ENCODE measurements around the gene CA11.

CA11 gene

GRCh38 chr19:48614436-48615230 is 31.4 kb downstream of the CA11 start, which contains the start of gene FAM83E:
Gene FAM83E, minus strand, starts transcription at chr19:48615076. Its CDS starts 1,704 bp downstream, at chr19:48613372.
- no peak for DNase-seq

- DNase-seq, result no peak
Measured at GRCh38 chr19:48613852-48614435, 32.0 kb downstream of the CA11 start.

- DNase-seq, result no peak
Measured at GRCh38 chr19:48613024-48613851, 32.7 kb downstream of the CA11 start.

- DNase-seq, result no peak
Measured at GRCh38 chr19:48611872-48612271, 34.1 kb downstream of the CA11 start.

GRCh38 chr19:48609571-48610108 is 36.3 kb downstream of the CA11 start:
- DNase-seq, result no peak

GRCh38 chr19:48608798-48609263 is 37.2 kb downstream of the CA11 start:
- DNase-seq, result no peak

GRCh38 chr19:48607359-48607755 is 38.6 kb downstream of the CA11 start:
- DNase-seq, result no peak

- no peak for DNase-seq
Measured at GRCh38 chr19:48606463-48607358, 39.3 kb downstream of the CA11 start, which contains the start of gene SPACA4. Gene SPACA4, plus strand, starts transcription at chr19:48606742. Its CDS starts 237 bp downstream, at chr19:48606979.

GRCh38 chr19:48603850-48604249 is 42.1 kb downstream of the CA11 start:
- no peak for DNase-seq

GRCh38 chr19:48603449-48603848 is 42.5 kb downstream of the CA11 start:
- DNase-seq, result no peak

- no peak for DNase-seq
Measured at GRCh38 chr19:48603001-48603400, 43.0 kb downstream of the CA11 start.

GRCh38 chr19:48600679-48601417 is 45.1 kb downstream of the CA11 start:
- no peak for DNase-seq

GRCh38 chr19:48598996-48599700 is 46.8 kb downstream of the CA11 start:
- DNase-seq, result no peak

- no peak for DNase-seq
Measured at GRCh38 chr19:48596679-48597465, 49.1 kb downstream of the CA11 start.

- no peak for DNase-seq
Measured at GRCh38 chr19:48596237-48596636, 49.8 kb downstream of the CA11 start.

GRCh38 chr19:48595833-48596232 is 50.2 kb downstream of the CA11 start:
- DNase-seq, result no peak

GRCh38 chr19:48595171-48595570 is 50.8 kb downstream of the CA11 start:
- DNase-seq, result no peak

GRCh38 chr19:48591021-48591420 is 55.0 kb downstream of the CA11 start:
- no peak for DNase-seq

Measured in right kidney (tissue), 1 donor.